ENCODE results near the gene UBA3.

DNA sequence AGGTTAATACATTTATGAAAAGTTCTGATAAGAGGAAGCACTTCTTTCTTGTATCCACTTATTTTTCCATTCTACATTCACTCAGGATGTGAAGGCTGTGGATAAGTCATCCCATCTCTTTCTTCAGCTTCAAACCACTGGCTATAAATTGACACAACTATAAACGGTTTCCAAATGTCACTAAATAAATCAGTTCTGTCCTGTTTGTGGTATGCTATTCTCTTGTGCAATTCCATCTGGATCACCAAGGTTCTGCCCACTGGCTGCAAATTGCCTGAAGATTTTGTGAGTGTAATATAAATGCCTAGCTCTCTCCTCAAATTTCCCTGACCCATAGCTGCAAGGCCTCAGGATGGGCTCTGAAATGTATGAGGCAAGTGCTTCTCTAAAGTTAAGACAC is 49.4 kb upstream of the UBA3 start:
- TF ChIP-seq, protein P1, sequence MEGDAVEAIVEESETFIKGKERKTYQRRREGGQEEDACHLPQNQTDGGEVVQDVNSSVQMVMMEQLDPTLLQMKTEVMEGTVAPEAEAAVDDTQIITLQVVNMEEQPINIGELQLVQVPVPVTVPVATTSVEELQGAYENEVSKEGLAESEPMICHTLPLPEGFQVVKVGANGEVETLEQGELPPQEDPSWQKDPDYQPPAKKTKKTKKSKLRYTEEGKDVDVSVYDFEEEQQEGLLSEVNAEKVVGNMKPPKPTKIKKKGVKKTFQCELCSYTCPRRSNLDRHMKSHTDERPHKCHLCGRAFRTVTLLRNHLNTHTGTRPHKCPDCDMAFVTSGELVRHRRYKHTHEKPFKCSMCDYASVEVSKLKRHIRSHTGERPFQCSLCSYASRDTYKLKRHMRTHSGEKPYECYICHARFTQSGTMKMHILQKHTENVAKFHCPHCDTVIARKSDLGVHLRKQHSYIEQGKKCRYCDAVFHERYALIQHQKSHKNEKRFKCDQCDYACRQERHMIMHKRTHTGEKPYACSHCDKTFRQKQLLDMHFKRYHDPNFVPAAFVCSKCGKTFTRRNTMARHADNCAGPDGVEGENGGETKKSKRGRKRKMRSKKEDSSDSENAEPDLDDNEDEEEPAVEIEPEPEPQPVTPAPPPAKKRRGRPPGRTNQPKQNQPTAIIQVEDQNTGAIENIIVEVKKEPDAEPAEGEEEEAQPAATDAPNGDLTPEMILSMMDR (IDR thresholded peaks at IDR 0.05), result no peak
- TF ChIP-seq ZFX (IDR thresholded peaks at IDR 0.05; ENCODE audit: borderline replicate concordance), result no peak
